IMR-90 (cell line): ENCODE measurements around the gene CLDN14. TPM values are rescaled to one million over a fixed set of nuclear protein-coding genes. Genes with fewer than 3 reads are reported as not detected.

ENCODE experiments used
- ATAC-seq: fragments of 200-7000 bp; cut with Tn5 transposase; 2 replicates; pipeline ENCODE4 v1.9.1; 2020; ENCODE audit warnings: low read depth, mild to moderate bottlenecking, moderate library complexity
- BruUV-seq: library from RNA; stranded (reverse); fragments of 400-500 nt; replicated peaks from 2 replicates; lab custom pipeline; 2021; lab: Mats Ljungman, UMichigan
- CTCF ChIA-PET: fragments of 300-600 bp; formaldehyde crosslinking; extraction: SDS; loops from one replicate; lab custom pipeline; 2021; ENCODE audit warnings: antibody characterized with exemption; lab: Yijun Ruan, JAX
- POLR2A ChIA-PET: fragments of 300-600 bp; sonication (Branson Sonifier 250); formaldehyde crosslinking; loops from one replicate; lab custom pipeline; 2022; ENCODE audit warnings: antibody characterized with exemption; ENCODE audit not compliant: unreplicated experiment; lab: Charles Lee
- DNase-seq: peaks from one replicate; pipeline ENCODE4 v3.0.0; 2013
- H2AFZ ChIP-seq: replicated peaks from 2 replicates; pipeline ENCODE3; 2013; ENCODE audit warnings: low read length, mild to moderate bottlenecking; ENCODE audit not compliant: poor library complexity
- H2AK5ac ChIP-seq: 2 replicates; pipeline ENCODE4 v1.6.1; 2013; ENCODE audit warnings: low read depth, low read length, inconsistent platforms
- H2AK9ac ChIP-seq: replicated peaks from 2 replicates; pipeline ENCODE3; 2013; ENCODE audit warnings: mild to moderate bottlenecking, low read depth, low read length, moderate library complexity; ENCODE audit not compliant: poor library complexity
- H2BK120ac ChIP-seq: 2 replicates; pipeline ENCODE4 v1.6.1; 2013; ENCODE audit warnings: low read depth, low read length, inconsistent platforms
- H2BK15ac ChIP-seq: 3 replicates; pipeline ENCODE4 v1.6.1; 2013; ENCODE audit warnings: low read depth, low read length, inconsistent platforms
- H2BK20ac ChIP-seq: 2 replicates; pipeline ENCODE4 v1.6.1; 2013; ENCODE audit warnings: low read depth, mild to moderate bottlenecking, inconsistent platforms, low read length, moderate library complexity
- H2BK5ac ChIP-seq: 2 replicates; pipeline ENCODE4 v1.6.1; 2013; ENCODE audit warnings: mild to moderate bottlenecking, low read depth, low read length, inconsistent platforms; ENCODE audit not compliant: poor library complexity, severe bottlenecking
- H3K14ac ChIP-seq: replicated peaks from 2 replicates; pipeline ENCODE4 v1.6.1; 2013; ENCODE audit warnings: low read depth, low read length, inconsistent platforms
- H3K18ac ChIP-seq: 2 replicates; pipeline ENCODE4 v1.6.1; 2013; ENCODE audit warnings: low read depth, low read length, control low read depth
- H3K23ac ChIP-seq: 2 replicates; pipeline ENCODE4 v1.6.1; 2013; ENCODE audit warnings: low read depth, low read length, inconsistent platforms
- H3K27ac ChIP-seq: 2 replicates; pipeline ENCODE4 v1.5.1; 2013; ENCODE audit warnings: mild to moderate bottlenecking, control low read depth, low read length; ENCODE audit not compliant: insufficient read depth
- H3K27me3 ChIP-seq: 2 replicates; pipeline ENCODE4 v1.6.1; 2013; ENCODE audit warnings: low read length; ENCODE audit not compliant: control insufficient read depth, insufficient read depth
- H3K36me3 ChIP-seq: 2 replicates; pipeline ENCODE4 v1.6.1; 2013; ENCODE audit warnings: low read length, mixed read lengths; ENCODE audit not compliant: control insufficient read depth, insufficient read depth
- H3K4ac ChIP-seq: 2 replicates; pipeline ENCODE4 v1.6.1; 2013; ENCODE audit warnings: low read depth, low read length, inconsistent platforms
- H3K4me1 ChIP-seq: 2 replicates; pipeline ENCODE4 v1.6.1; 2013; ENCODE audit warnings: low read length, mixed read lengths; ENCODE audit not compliant: control insufficient read depth, insufficient read depth
- H3K4me2 ChIP-seq: 2 replicates; pipeline ENCODE4 v1.6.1; 2013; ENCODE audit warnings: low read depth, mild to moderate bottlenecking, control low read depth, low read length, moderate library complexity
- H3K4me3 ChIP-seq: 2 replicates; pipeline ENCODE4 v1.5.1; 2013; ENCODE audit warnings: low read depth, mild to moderate bottlenecking, control low read depth, low read length, moderate library complexity; ENCODE audit not compliant: insufficient read depth
- H3K56ac ChIP-seq: 2 replicates; pipeline ENCODE4 v1.6.1; 2013; ENCODE audit warnings: low read length, inconsistent platforms; ENCODE audit not compliant: insufficient read depth; ENCODE audit errors: extremely low read depth
- H3K79me1 ChIP-seq, 2 experiments: 2 replicates each; pipeline ENCODE4 v1.6.1; 2013; ENCODE audit warnings: low read length in 2 of 2, inconsistent platforms in 1 of 2, low read depth in 1 of 2
- H3K9ac ChIP-seq: 2 replicates; pipeline ENCODE4 v1.6.1; 2013; ENCODE audit warnings: low read depth, low read length, control low read depth
- H3K9me1 ChIP-seq: 2 replicates; pipeline ENCODE4 v1.6.1; 2013; ENCODE audit warnings: low read length, inconsistent platforms; ENCODE audit not compliant: insufficient read depth
- H3K9me3 ChIP-seq: 2 replicates; pipeline ENCODE4 v1.6.1; 2013; ENCODE audit warnings: low read length; ENCODE audit not compliant: control insufficient read depth, insufficient read depth
- H4K20me1 ChIP-seq: 2 replicates; pipeline ENCODE4 v1.6.1; 2013; ENCODE audit warnings: low read length, inconsistent platforms; ENCODE audit not compliant: insufficient read depth
- H4K5ac ChIP-seq: 2 replicates; pipeline ENCODE4 v1.6.1; 2013; ENCODE audit warnings: mild to moderate bottlenecking, low read depth, low read length, control low read depth
- H4K8ac ChIP-seq, 2 experiments: 2 replicates each; pipeline ENCODE4 v1.6.1; 2013; ENCODE audit warnings: low read depth in 2 of 2, low read length in 2 of 2, control low read depth in 1 of 2, inconsistent platforms in 1 of 2
- H4K91ac ChIP-seq: 2 replicates; pipeline ENCODE4 v1.6.1; 2013; ENCODE audit warnings: low read depth, low read length, inconsistent platforms; ENCODE audit not compliant: insufficient read depth
- CEBPB ChIP-seq: IDR thresholded peaks from 2 replicates; pipeline ENCODE4 v1.6.1; 2012; ENCODE audit warnings: low read depth, low read length, improper control_type of control experiment
- ELK1 ChIP-seq: fragments of 150-350 bp; IDR thresholded peaks from 2 replicates; pipeline ENCODE4 v1.6.1; 2016; ENCODE audit warnings: low read depth, mild to moderate bottlenecking, low read length, moderate library complexity, borderline replicate concordance
- MAFK ChIP-seq: IDR thresholded peaks from 2 replicates; pipeline ENCODE4 v1.6.1; 2012; ENCODE audit warnings: low read depth, low read length, improper control_type of control experiment
- MAZ ChIP-seq: IDR thresholded peaks from 2 replicates; pipeline ENCODE4 v1.6.1; 2012; ENCODE audit warnings: low read depth, mild to moderate bottlenecking, low read length, improper control_type of control experiment, moderate library complexity, borderline replicate concordance
- MXI1 ChIP-seq: IDR thresholded peaks from 2 replicates; pipeline ENCODE4 v1.6.1; 2012; ENCODE audit warnings: low read depth, mild to moderate bottlenecking, low read length, moderate library complexity, borderline replicate concordance
- RAD21 ChIP-seq: IDR thresholded peaks from 2 replicates; pipeline ENCODE4 v1.6.1; 2012; ENCODE audit warnings: low read length, improper control_type of control experiment
- RFX5 ChIP-seq: IDR thresholded peaks from 2 replicates; pipeline ENCODE4 v1.8.0; 2012; ENCODE audit warnings: low read depth, mild to moderate bottlenecking, low read length, moderate library complexity
- SMC3 ChIP-seq: fragments of 150-350 bp; IDR thresholded peaks from 2 replicates; pipeline ENCODE4 v1.6.1; 2016; ENCODE audit warnings: low read depth, mild to moderate bottlenecking, antibody characterized with exemption, low read length, moderate library complexity
- WGBS, 2 experiments: methylation state at CpG; one replicate each; pipeline versions ENCODE4 v1.1.5 to v1.1.7; 2013; ENCODE audit warnings: missing lambda C conversion rate in 2 of 2; ENCODE audit not compliant: insufficient read length in 1 of 2; ENCODE audit errors: extremely low coverage in 2 of 2; 5-methylcytosine and 5-hydroxymethylcytosine counted together
- dilution Hi-C: fragments of 300-500 bp; cut with HindIII; formaldehyde crosslinking; loops from one replicate; pipeline ENCODE4 v1.14.3; 2018; ENCODE audit warnings: low sequenced_read_pairs; ENCODE audit not compliant: unreplicated experiment
- in situ Hi-C: fragments of 300-500 bp; cut with MboI; formaldehyde crosslinking; loops from 3 replicates; pipeline ENCODE4 v1.14.3; 2019; ENCODE audit warnings: low sequenced_read_pairs, inconsistent platforms, mixed read lengths
- intact Hi-C: fragments of 100-400 bp; cut with micrococcal nuclease; formaldehyde crosslinking; loops from 2 replicates; pipeline ENCODE4 v1.10.0; 2022
- polyA plus RNA-seq, 3 experiments: library from polyadenylated mRNA; depleted of rRNA; stranded (reverse); fragments of >200 nt; gene quantifications; 2 replicates each; pipeline ENCODE4 v1.2.3, GENCODE V29; 2012; ENCODE audit warnings: low replicate concordance in 1 of 3
- total RNA-seq: library from RNA; depleted of rRNA; stranded (reverse); fragments of >200 nt; gene quantifications from 2 replicates; pipeline ENCODE4 v1.2.3, GENCODE V29; 2012

CLDN14 gene
- total and polyA plus RNA-seq, 2 of the 4 experiments (the other 2 are of a cell fraction): not detected

GRCh38 chr21:36470294-36470693 lies 9.6 kb downstream of the CLDN14 start:
- dilution Hi-C loops (no loop called here), intact Hi-C loops (no loop called here), in situ Hi-C loops (no loop called here)
- TF ChIP-seq ELK1 (no peak), MXI1 (no peak), RAD21 (no peak), RFX5 (no peak), MAFK (no peak), SMC3 (no peak), CEBPB (no peak), MAZ (no peak)
- Histone ChIP-seq H2BK20ac (no peak overlapping the region), H2BK120ac (no peak overlapping the region), H3K23ac (no peak overlapping the region), H3K36me3 (no peaks in the 10 kb centered on the region), H3K79me1 (no peaks in the 10 kb centered on the region), H4K91ac (no peak overlapping the region), H3K18ac (no peak overlapping the region), H3K9me3 (no peaks in the 10 kb centered on the region), H3K56ac (no peak overlapping the region), H2BK5ac (no peak overlapping the region), H2BK15ac (no peak overlapping the region), H4K20me1 (no peaks in the 10 kb centered on the region), H4K8ac (no peak overlapping the region), H3K4me2 (no peak overlapping the region), H3K4me1 (no peaks in the 10 kb centered on the region), H2AK9ac (no peak overlapping the region), H2AFZ (no peak overlapping the region), H3K9ac (no peak overlapping the region), H4K5ac (no peak overlapping the region), H3K14ac (no peak overlapping the region), H3K4ac (no peak overlapping the region), H3K4me3 (no peak overlapping the region), H2AK5ac (no peak overlapping the region), H3K9me1 (no peaks in the 10 kb centered on the region), H3K27ac (no peak overlapping the region), H3K27me3 (no peaks in the 10 kb centered on the region)
- ATAC-seq (no peak), DNase-seq (no peak)
- BruUV-seq: no TSS peak
- WGBS, 2 experiments: no CpG with 5 or more reads among the region's 10 CpGs
- ChIA-PET POLR2A (no interaction called here), CTCF (no interaction called here)
